ENCODE measurements around the gene CACNA2D1. TPM values are rescaled to one million over a fixed set of nuclear protein-coding genes. Genes with fewer than 3 reads are reported as not detected.

CACNA2D1 gene
- total and polyA plus RNA-seq, 9 of the 15 experiments (the other 6 are each of a cell fraction or from before 2014, with no cell fraction given) = 0.49 TPM; not detected in 8

- ChIA-PET POLR2A (no interaction called here), CTCF (ENCODE audit: low intra/inter-chr PET ratio) (no interaction called here)
- Histone ChIP-seq H3K27ac (ENCODE audit: extremely low read depth, low read depth, low read length) (no peak overlapping the region), H3K27me3 (ENCODE audit: control insufficient read depth in 2 of 2, insufficient read depth in 2 of 2, low read length in 2 of 2) (no peaks in the 10 kb centered on the region), H3K9ac (ENCODE audit: insufficient read depth in 1 of 2, low read depth in 2 of 2, low read length in 2 of 2) (no peak overlapping the region), H4K20me1 (replicated peaks; ENCODE audit: control insufficient read depth, insufficient read depth, low read length) (no peaks in the 10 kb centered on the region), H3K4me2 (ENCODE audit: insufficient read depth, low read length) (no peak overlapping the region), H3K4me1 (replicated peaks in 1 of 2; ENCODE audit: control insufficient read depth in 2 of 2, insufficient read depth in 2 of 2, low read length in 2 of 2) (no peaks in the 10 kb centered on the region), H3K36me3 (ENCODE audit: control insufficient read depth, insufficient read depth, low read length) (no peaks in the 10 kb centered on the region), H3K9me3 (replicated peaks; ENCODE audit: control insufficient read depth, insufficient read depth, low read depth, low read length) (no peaks in the 10 kb centered on the region; the same call in 1 of the 2 replicates), H3K79me2 (ENCODE audit: control insufficient read depth, insufficient read depth, low read length) (no peaks in the 10 kb centered on the region), H3K4me3 (no peak overlapping the region), H3K9me1 (ENCODE audit: control insufficient read depth, insufficient read depth, low read length) (no peaks in the 10 kb centered on the region), H2AFZ (ENCODE audit: low read depth, low read length) (no peak overlapping the region)
- in situ Hi-C loops (cut with MboI) (no loop called here), intact Hi-C loops (cut with micrococcal nuclease) (no loop called here)
- FAIRE-seq (no peak), ATAC-seq (no peak), DNase-seq (ENCODE audit: extremely low read depth in 1 of 4, low spot score in 3 of 4) (no peak)
- WGBS (ENCODE audit: insufficient coverage, low coverage, missing lambda C conversion rate) = 0% methylated on average over 4 of the region's 4 CpGs
- no peak for TF ChIP-seq ZNF77 (CRISPR knock-in tag; IDR thresholded peaks at IDR 0.05)
- no TSS peak for BruUV-seq (replicated peaks)
Observed at GRCh38 chr7:82469207-82469606, 25.6 kb upstream of the CACNA2D1 start.

- no peak overlapping the region for H3K4me2 ChIP-seq (ENCODE audit: insufficient read depth, low read length)
- ATAC-seq (no peak), FAIRE-seq (no peak), DNase-seq (ENCODE audit: extremely low read depth in 1 of 4, low spot score in 3 of 4) (no peak)
- no peaks in the 10 kb centered on the region for H3K9me1 ChIP-seq (ENCODE audit: control insufficient read depth, insufficient read depth, low read length)
- intact Hi-C loops (cut with micrococcal nuclease) (no loop called here), in situ Hi-C loops (cut with MboI) (no loop called here)
- H2AFZ ChIP-seq (ENCODE audit: low read depth, low read length) = no peak overlapping the region
- H3K9ac ChIP-seq (ENCODE audit: insufficient read depth in 1 of 2, low read depth in 2 of 2, low read length in 2 of 2) = no peak overlapping the region
- H4K20me1 ChIP-seq (replicated peaks; ENCODE audit: control insufficient read depth, insufficient read depth, low read length) = no peaks in the 10 kb centered on the region
- WGBS (ENCODE audit: insufficient coverage, low coverage, missing lambda C conversion rate) = 3% methylated on average over 3 of the region's 3 CpGs
- no peaks in the 10 kb centered on the region for H3K4me1 ChIP-seq (replicated peaks in 1 of 2; ENCODE audit: control insufficient read depth in 2 of 2, insufficient read depth in 2 of 2, low read length in 2 of 2)
- no peak overlapping the region for H3K4me3 ChIP-seq
- no peak for TF ChIP-seq ZNF140 (CRISPR knock-in tag; IDR thresholded peaks at IDR 0.05)
- TF ChIP-seq RAD21 (CRISPR knock-in tag; conservative IDR thresholded peaks at IDR 0.05 in 1 of 2, IDR thresholded peaks at IDR 0.05 in 1 of 2) = no peak
- no peak for TF ChIP-seq GTF2A2 (tag; IDR thresholded peaks at IDR 0.05)
- no peak for TF ChIP-seq VEZF1 (CRISPR knock-in tag; IDR thresholded peaks at IDR 0.05)
- no peak for TF ChIP-seq ZBTB5 (IDR thresholded peaks at IDR 0.05)
- H3K27me3 ChIP-seq (ENCODE audit: control insufficient read depth in 2 of 2, insufficient read depth in 2 of 2, low read length in 2 of 2) = no peaks in the 10 kb centered on the region
- CTCF ChIA-PET (ENCODE audit: low intra/inter-chr PET ratio) = no interaction called here
- no TSS peak for BruUV-seq (replicated peaks)
- no peaks in the 10 kb centered on the region for H3K36me3 ChIP-seq (ENCODE audit: control insufficient read depth, insufficient read depth, low read length)
- POLR2A ChIA-PET = no interaction called here
- H3K27ac ChIP-seq (ENCODE audit: extremely low read depth, low read depth, low read length) = no peak overlapping the region
- H3K79me2 ChIP-seq (ENCODE audit: control insufficient read depth, insufficient read depth, low read length) = no peaks in the 10 kb centered on the region
- H3K9me3 ChIP-seq (replicated peaks; ENCODE audit: control insufficient read depth, insufficient read depth, low read depth, low read length) = no peaks in the 10 kb centered on the region; the same call in 1 of the 2 replicates
Observed at GRCh38 chr7:82468435-82468834, 24.9 kb upstream of the CACNA2D1 start.

All from K562 (cell line).